ENCODE measurements around the gene ANKRD53.

ANKRD53 gene

DNA sequence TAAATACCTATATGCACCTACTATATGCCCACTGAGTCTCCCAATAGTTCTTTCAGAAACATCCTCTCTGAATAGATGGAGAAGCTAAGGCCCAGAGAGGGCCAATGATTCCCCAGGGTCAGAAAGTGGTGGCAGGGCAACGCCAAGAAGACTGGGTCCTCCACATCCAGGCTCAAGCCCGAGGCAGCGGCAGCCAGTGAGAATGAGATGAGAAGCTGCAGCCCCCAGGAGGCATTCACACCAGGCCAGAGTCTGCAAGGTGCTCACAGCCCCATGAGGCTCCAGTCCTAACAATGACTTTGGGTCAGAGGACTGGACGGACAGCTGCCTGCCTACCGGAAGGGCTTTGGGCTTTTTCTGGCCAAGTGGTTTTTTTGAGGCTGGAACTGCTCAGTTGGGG is 12.7 kb downstream of the ANKRD53 start:
- no peak for TF ChIP-seq SIN3A (IDR thresholded peaks at IDR 0.05; ENCODE audit: borderline replicate concordance, insufficient read depth, low read length)

GRCh38 chr2:70991742-70992141 is 13.3 kb downstream of the ANKRD53 start:
- no peak for TF ChIP-seq POLR2AphosphoS5 (IDR thresholded peaks at IDR 0.05; ENCODE audit: low read depth, low read length)
- TF ChIP-seq FOXP2 (optimal IDR thresholded peaks at IDR 0.05; ENCODE audit: borderline replicate concordance, extremely low read depth, extremely low read length, insufficient read depth) = no peak
- no peak for TF ChIP-seq TAF1 (IDR thresholded peaks at IDR 0.05; ENCODE audit: borderline replicate concordance, insufficient read depth, low read length)
- no peak for TF ChIP-seq REST (IDR thresholded peaks at IDR 0.05; ENCODE audit: insufficient read depth in 1 of 2, low read depth in 2 of 2, low read length in 2 of 2)
- no peak for TF ChIP-seq SIN3A (IDR thresholded peaks at IDR 0.05; ENCODE audit: borderline replicate concordance, insufficient read depth, low read length)

- TF ChIP-seq FOXP2 (optimal IDR thresholded peaks at IDR 0.05; ENCODE audit: borderline replicate concordance, extremely low read depth, extremely low read length, insufficient read depth) = no peak
- no peak for TF ChIP-seq REST (IDR thresholded peaks at IDR 0.05; ENCODE audit: insufficient read depth in 1 of 2, low read depth in 2 of 2, low read length in 2 of 2)
- no peak for TF ChIP-seq POLR2AphosphoS5 (IDR thresholded peaks at IDR 0.05; ENCODE audit: low read depth, low read length)
- TF ChIP-seq SIN3A (IDR thresholded peaks at IDR 0.05; ENCODE audit: borderline replicate concordance, insufficient read depth, low read length) = no peak
- TF ChIP-seq TAF1 (IDR thresholded peaks at IDR 0.05; ENCODE audit: borderline replicate concordance, insufficient read depth, low read length) = no peak
Measured at GRCh38 chr2:70992945-70993853, 14.8 kb downstream of the ANKRD53 start.

- TF ChIP-seq FOXP2 (optimal IDR thresholded peaks at IDR 0.05; ENCODE audit: borderline replicate concordance, extremely low read depth, extremely low read length, insufficient read depth) (no peak), POLR2AphosphoS5 (IDR thresholded peaks at IDR 0.05; ENCODE audit: low read depth, low read length) (no peak), SIN3A (IDR thresholded peaks at IDR 0.05; ENCODE audit: borderline replicate concordance, insufficient read depth, low read length) (no peak), REST (IDR thresholded peaks at IDR 0.05; ENCODE audit: insufficient read depth in 1 of 2, low read depth in 2 of 2, low read length in 2 of 2) (no peak), TAF1 (IDR thresholded peaks at IDR 0.05; ENCODE audit: borderline replicate concordance, insufficient read depth, low read length) (no peak)
Measured at GRCh38 chr2:70994009-70994698, 15.7 kb downstream of the ANKRD53 start.

- TF ChIP-seq POLR2AphosphoS5 (IDR thresholded peaks at IDR 0.05; ENCODE audit: low read depth, low read length) (peak; percentile 35; the same call in 1 of the 2 replicates), FOXP2 (optimal IDR thresholded peaks at IDR 0.05; ENCODE audit: borderline replicate concordance, extremely low read depth, extremely low read length, insufficient read depth) (peak; percentile 85), SIN3A (IDR thresholded peaks at IDR 0.05; ENCODE audit: borderline replicate concordance, insufficient read depth, low read length) (no peak), REST (IDR thresholded peaks at IDR 0.05; ENCODE audit: insufficient read depth in 1 of 2, low read depth in 2 of 2, low read length in 2 of 2) (no peak), TAF1 (IDR thresholded peaks at IDR 0.05; ENCODE audit: borderline replicate concordance, insufficient read depth, low read length) (peak; percentile 69; the same call in 1 of the 2 replicates)
Measured at GRCh38 chr2:70994699-70995425, 16.4 kb downstream of the ANKRD53 start, which contains the start of gene TEX261. TEX261 (minus strand) TSS chr2:70994873; CDS start chr2:70994757, 116 bp downstream.

Measured in PFSK-1 (cell line).